AML-193 (cell line): Measurements from ENCODE around the gene BSCL2.
"Not testable (repeated sequence)": the region's sequence is repeated elsewhere in the genome, so short reads cannot be mapped to it uniquely, and the experiment has no call there.

Source experiments
- DNase-seq, 2 experiments: peaks; one replicate each; lab custom pipeline; 2025; lab: John Stamatoyannopoulos, UW

The BSCL2 gene

DNA sequence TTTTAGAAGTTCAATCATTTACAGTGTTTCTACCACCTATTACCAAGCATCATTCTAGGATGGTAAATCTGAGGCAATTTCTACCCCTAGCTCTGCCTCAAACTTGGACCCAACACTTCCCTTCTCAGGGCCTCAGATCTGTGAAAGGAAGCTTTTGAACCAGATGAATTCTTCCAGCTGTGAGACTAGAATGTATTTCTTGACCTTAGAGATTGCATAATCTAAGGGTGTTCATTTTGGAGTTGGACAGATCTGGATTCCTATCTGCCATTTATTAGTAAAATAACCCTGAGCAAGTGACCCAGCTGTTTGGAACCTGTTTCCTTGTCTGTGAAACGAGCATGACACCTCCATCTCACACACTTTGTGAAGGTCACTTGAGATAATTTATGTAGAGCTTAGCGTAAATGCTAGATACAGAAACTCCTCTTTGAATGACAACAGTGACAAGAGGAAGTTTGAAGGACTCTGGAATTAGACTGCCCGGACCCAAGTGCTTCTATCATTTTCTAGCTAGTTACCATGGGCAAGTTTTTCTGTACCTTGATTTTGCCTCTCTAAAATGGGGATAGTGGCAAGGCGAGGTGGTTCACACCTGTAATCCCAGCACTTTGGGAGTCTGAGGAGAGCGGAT is 50.3 kb downstream of the BSCL2 start:
- peak in 1 of 2 experiments; percentile 12 for DNase-seq

GRCh38 chr11:62654297-62654696 is 52.9 kb downstream of the BSCL2 start:
- no peak for DNase-seq

DNA sequence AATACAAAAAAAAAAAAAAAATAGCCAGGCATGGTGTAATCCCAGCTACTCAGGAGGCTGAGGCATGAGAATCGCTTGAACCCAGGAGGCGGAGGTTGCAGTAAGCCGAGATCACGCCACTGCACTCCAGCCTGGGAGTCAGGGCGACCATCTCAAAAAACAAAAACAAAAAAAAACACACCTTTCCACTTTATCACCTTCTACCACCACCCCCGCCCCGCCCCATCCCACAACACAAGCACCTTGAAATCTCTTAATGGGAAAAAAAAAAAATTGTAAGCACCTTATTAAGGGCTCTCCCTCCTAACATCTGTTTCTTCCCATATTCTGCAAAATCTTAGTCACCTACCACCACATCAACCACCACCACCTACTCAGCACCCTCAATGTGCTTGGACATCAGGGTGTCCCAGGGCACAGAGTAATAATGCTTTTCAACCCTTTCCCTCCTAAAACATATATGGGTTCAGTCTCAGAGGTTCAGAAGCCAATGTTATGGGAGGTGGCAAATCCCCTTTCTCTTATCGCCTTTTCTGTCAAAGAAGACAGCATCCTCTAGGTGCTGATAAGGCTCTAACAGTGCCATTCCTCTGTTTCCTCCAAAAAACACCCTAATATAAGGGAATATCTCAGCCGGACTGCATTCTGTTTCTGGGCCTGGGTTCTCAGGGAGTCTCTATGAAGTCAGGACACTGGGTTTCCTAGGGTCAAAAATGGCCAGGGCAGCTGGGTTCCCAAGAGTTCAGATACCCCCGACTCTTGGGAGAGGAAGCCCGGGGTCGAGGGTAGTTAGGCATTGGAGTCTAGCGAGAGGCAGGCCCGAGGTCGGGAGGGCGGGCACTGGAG is 54.8 kb downstream of the BSCL2 start:
- no peak for DNase-seq

- DNase-seq, result not testable (repeated sequence)
These were observed 56.9 kb downstream of the BSCL2 start for GRCh38 chr11:62650283-62650682.

- no peak for DNase-seq
These were observed 57.7 kb downstream of the BSCL2 start for GRCh38 chr11:62649486-62649885.

DNA sequence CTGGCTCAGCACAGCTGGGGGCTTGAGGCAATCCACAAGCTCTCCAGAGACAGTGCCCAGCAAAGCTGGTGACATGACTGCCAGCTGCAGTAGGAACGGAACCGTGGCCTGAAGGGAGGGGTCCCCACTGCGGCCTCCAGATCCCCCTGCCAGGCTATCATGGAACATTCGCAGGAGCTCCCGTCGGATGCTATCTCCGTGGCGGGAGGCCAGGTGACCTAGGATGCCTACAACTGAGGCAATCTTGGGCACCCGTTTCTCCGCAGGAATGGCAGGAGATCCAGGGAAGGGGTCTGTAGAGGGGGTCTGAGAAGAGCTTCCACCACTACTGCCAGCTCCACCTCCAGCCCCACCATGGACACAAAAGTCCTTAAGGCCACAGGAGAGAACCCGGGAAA is 58.3 kb downstream of the BSCL2 start:
- DNase-seq, result no peak

GRCh38 chr11:62648185-62648966 is 58.8 kb downstream of the BSCL2 start:
- DNase-seq, result no peak

DNA sequence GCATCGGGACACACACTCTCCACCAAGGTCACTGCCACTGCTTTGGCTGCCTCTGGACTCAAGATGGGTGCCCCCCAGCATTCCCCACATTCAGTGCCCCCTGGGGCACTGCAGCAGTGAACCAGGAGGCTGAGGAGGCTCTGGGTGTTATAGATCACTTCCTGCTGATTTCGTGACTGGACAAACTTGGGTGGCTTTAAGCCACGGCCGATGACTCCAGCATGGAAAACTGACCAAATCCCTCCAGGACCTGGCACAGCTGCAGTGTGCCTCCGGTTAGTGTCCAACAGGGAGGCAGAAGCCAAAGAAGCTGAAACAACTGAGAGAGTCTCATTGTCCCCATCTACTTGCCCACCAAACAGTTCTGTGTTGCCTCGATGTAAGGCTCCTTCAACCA is 59.6 kb downstream of the BSCL2 start:
- no peak for DNase-seq

- DNase-seq, result no peak
These were observed 60.2 kb downstream of the BSCL2 start for GRCh38 chr11:62646825-62647608.

DNA sequence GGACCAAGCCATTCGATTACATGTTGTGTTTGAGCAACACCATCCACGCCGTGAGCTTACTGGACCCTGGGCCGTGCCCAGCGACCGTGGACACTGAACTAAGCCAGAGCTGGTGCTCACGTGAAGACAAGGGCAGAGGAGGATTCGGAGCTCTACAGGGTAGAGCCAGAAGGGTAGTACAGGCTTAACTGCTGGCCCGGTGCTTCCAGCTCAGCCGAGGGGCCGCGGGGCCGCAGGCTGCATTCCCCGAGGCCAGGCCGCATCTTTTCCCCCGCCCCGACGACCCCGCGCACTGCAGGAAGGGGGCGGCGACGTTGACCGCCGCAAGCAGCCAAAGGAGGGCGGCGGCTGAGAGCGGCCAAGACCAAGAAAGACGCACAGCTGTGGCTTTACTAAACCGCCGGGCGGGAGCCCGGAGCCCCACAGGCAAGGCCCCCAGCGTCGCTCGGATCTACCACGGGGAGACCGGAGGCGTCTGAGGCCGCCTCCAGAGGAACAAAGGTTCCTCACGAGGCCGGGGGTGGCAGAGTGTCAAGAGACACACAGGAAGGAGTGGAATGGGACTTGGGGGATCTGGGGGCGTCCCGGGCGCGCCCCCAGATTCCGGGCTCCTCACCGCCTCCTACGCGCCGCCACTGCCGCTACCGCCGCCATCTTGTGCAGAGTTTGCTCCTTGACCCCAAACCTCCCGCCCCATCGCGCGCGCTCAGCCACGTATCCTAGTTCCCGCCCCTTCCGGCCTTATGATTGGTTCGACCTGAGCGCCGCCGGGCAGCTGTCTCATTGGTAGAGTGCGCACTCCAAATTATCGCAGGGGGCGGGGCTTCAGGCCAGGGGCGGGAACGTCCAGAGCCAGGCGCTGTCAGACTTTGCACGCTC is 61.0 kb downstream of the BSCL2 start, which contains the start of gene GANAB:
Gene GANAB (minus strand): TSS at position 668 of the 879 bp plus-strand sequence. CDS start 14 bp downstream, at position 654.
- DNase-seq, result peak; percentile 96 to 98

DNA sequence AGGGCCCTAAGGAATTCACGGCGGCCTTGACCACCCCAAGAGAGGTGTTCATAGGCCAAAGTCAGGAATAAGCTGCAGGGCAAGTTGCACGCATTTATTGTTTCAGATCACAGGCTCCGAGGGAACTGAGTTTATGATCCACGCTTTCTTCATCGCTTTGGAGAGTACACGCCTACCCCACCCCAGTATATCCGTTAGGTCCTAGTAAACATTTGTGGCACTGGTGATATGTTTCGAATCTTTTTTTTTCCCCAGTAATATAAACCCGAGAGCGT is 61.6 kb downstream of the BSCL2 start:
- no peak for DNase-seq

DNA sequence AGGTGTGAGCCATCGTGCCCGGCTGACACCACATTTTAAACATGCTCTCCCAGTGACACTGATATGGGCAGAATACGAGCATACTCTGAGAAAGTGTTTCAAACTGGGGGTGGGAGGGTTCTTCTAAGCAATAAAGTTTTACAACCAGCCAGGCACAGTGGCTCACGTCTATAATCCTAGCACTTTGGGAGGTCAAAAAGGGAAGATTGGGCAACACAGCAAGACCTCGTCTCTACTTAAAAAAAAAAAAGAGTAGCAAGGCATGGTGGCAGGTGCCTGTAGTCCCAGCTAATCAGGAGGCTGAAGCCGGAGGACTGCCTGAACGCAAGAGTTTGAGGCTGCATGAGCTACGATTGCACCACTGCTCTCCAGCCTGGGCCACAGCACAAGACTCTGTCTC is 63.0 kb downstream of the BSCL2 start:
- DNase-seq, result no peak
